Lung (tissue), 12 donors: ENCODE results near the gene C2CD4D. TPM values are rescaled to one million over a fixed set of nuclear protein-coding genes. Genes with fewer than 3 reads are reported as not detected.

Experiments used
- ATAC-seq: fragments of 200-7000 bp; cut with Tn5 transposase; one replicate; pipeline ENCODE4 v1.9.1; 2020; ENCODE audit warnings: moderate number of reproducible peaks; ENCODE audit not compliant: insufficient read depth, low FRiP score
- DNase-seq, 3 donors: peaks; one replicate each; pipeline ENCODE4 v3.0.0-alpha.2; 2013 to 2017
- H3K27ac ChIP-seq, 2 donors: one replicate each; pipeline ENCODE4 v1.5.1; 2013; ENCODE audit warnings: mild to moderate bottlenecking in 2 of 2, moderate library complexity in 2 of 2, control low read depth in 1 of 2, inconsistent platforms in 1 of 2, low read depth in 1 of 2, low read length in 1 of 2
- H3K27me3 ChIP-seq, 3 donors: one replicate each; pipeline ENCODE4 v1.5.1; 2013; ENCODE audit warnings: low read length in 2 of 3; ENCODE audit not compliant: control insufficient read depth in 3 of 3, insufficient read depth in 3 of 3
- H3K36me3 ChIP-seq, 4 donors: one replicate each; pipeline ENCODE4 v1.5.1; 2013; ENCODE audit warnings: low read length in 4 of 4, mild to moderate bottlenecking in 1 of 4, moderate library complexity in 1 of 4; ENCODE audit not compliant: control insufficient read depth in 4 of 4, insufficient read depth in 4 of 4
- H3K4me1 ChIP-seq, 5 donors: one replicate each; pipeline ENCODE4 v1.5.1; 2013; ENCODE audit warnings: low read length in 5 of 5, mild to moderate bottlenecking in 2 of 5, moderate library complexity in 1 of 5; ENCODE audit not compliant: control insufficient read depth in 5 of 5, insufficient read depth in 5 of 5
- H3K4me3 ChIP-seq: one replicate; pipeline ENCODE4 v1.5.1; 2013; ENCODE audit warnings: mild to moderate bottlenecking, control low read depth, moderate library complexity
- H3K9ac ChIP-seq, 2 donors: one replicate each; pipeline ENCODE4 v1.5.1; 2013; ENCODE audit warnings: low read length in 2 of 2, control low read depth in 1 of 2; ENCODE audit not compliant: insufficient read depth in 1 of 2
- H3K9me3 ChIP-seq, 4 donors: one replicate each; pipeline ENCODE4 v1.5.1; 2013; ENCODE audit warnings: low read length in 3 of 4, mild to moderate bottlenecking in 1 of 4, moderate library complexity in 1 of 4; ENCODE audit not compliant: control insufficient read depth in 4 of 4, insufficient read depth in 3 of 4
- CTCF ChIP-seq: IDR thresholded peaks from 2 replicates; pipeline ENCODE4 v1.5.1; 2012; ENCODE audit warnings: mild to moderate bottlenecking; ENCODE audit errors: control extremely low read depth, extremely low read depth
- WGBS, 2 donors: extraction: QIAGEN DNeasy Blood & Tissue Kit; methylation state at CpG; one replicate each; pipeline ENCODE4 v1.1.7; 2013; 5-methylcytosine and 5-hydroxymethylcytosine counted together
- polyA plus RNA-seq, 2 donors: library from polyadenylated mRNA; stranded (reverse); fragments of 200-250 nt; gene quantifications; one replicate each; pipeline ENCODE4 v1.2.1, GENCODE V29; 2013
- total RNA-seq, 2 donors: library from RNA; depleted of rRNA in 1 of 2; stranded (reverse); fragments of >200 nt in 1 of 2; gene quantifications; one replicate each; pipeline ENCODE4 v1.2.1, GENCODE V29; 2014 to 2021
- donor health status: control.
- donor health status: control.
- donor health status: Bipolar disorder and iron deficiency.
- donor health status: healthy.
- donor health status: DM: yes; HTN: yes; CAD: no.

C2CD4D gene
- total and polyA plus RNA-seq, 4 donors = 0.10 to 0.40 (median 0.19) TPM; not detected in 1

DNA sequence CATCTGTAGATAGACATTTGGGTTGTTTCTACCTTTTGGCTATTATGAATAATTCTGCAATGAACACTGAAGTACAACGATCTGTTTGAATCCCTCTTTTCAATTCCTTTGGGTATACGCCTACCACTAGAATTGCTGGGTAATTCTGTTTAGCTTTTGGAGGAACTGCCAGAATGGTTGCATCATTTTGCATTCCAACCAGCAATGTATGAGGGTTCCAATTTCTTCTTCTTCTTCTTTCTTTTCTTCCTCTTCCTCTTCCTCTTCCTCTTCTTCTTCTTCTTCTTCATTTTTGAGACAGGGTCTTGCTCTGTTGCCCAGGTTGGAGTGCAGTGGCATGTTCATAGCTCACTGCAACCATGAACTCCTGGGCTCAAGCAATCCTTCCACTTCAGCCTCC lies 27.7 kb upstream of the C2CD4D start:
- Histone ChIP-seq H3K4me3 (no peak overlapping the region), H3K4me1 (peaks cover 0 to 12% (median 5%) of the 10 kb centered on the region in 5 donors), H3K9ac (no peak overlapping the region), H3K36me3 (no peaks in the 10 kb centered on the region), H3K9me3 (no peaks in the 10 kb centered on the region), H3K27ac (no peak overlapping the region), H3K27me3 (no peaks in the 10 kb centered on the region)
- DNase-seq = no peak
- no peak for TF ChIP-seq CTCF
- no peak for ATAC-seq
- WGBS, 2 donors = 49 to 65% methylated on average over 2 of the region's 2 CpGs

- 44 to 45% methylated on average over 2 of the region's 2 CpGs for WGBS, 2 donors
- H3K4me1 ChIP-seq = peaks cover 0 to 12% (median 0%) of the 10 kb centered on the region in 5 donors
- no peak for DNase-seq
Observed at GRCh38 chr1:151864411-151864810, 24.8 kb upstream of the C2CD4D start.

DNA sequence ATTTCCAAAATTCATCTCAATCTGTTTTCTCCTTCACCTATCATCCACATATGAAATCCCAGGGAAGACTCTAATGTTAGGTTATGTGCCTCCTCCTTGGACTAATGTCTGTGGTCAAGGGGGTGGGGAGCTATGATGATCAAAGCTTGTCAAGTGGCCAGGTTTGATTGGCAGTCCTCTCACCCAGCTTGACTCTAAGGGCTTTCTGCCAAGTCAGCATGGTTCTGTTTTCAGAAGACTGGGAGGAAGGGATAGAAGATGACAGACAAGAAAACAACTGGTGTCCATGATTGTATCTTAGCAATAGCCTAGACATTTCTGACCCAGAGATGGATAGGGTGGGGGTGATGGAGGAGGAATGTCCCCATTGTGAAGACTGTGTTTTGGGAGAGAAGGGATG lies 23.0 kb upstream of the C2CD4D start:
- Histone ChIP-seq H3K27me3 (peaks cover 0 to 4% (median 0%) of the 10 kb centered on the region in 3 donors), H3K9ac (no peak overlapping the region), H3K4me3 (no peak overlapping the region), H3K9me3 (no peaks in the 10 kb centered on the region), H3K27ac (no peak overlapping the region), H3K36me3 (no peaks in the 10 kb centered on the region), H3K4me1 (peaks cover 0 to 9% (median 0%) of the 10 kb centered on the region in 5 donors)
- ATAC-seq (no peak), DNase-seq (no peak)
- no peak for TF ChIP-seq CTCF

More at GRCh38 chr1:151864411-151864810, 24.8 kb upstream of the C2CD4D start:
- H3K9me3 ChIP-seq = no peaks in the 10 kb centered on the region
- TF ChIP-seq CTCF = no peak
- H3K4me3 ChIP-seq = no peak overlapping the region
- peaks cover 0 to 4% (median 0%) of the 10 kb centered on the region in 3 donors for H3K27me3 ChIP-seq
- no peak overlapping the region for H3K9ac ChIP-seq
- no peaks in the 10 kb centered on the region for H3K36me3 ChIP-seq
- ATAC-seq = no peak
- H3K27ac ChIP-seq = no peak overlapping the region
